Caco-2 (cell line): Measurements from ENCODE around the gene MRC2. TPM values are rescaled to one million over a fixed set of nuclear protein-coding genes. Genes with fewer than 3 reads are reported as not detected.
"Not testable (repeated sequence)": the region's sequence is repeated elsewhere in the genome, so short reads cannot be mapped to it uniquely, and the experiment has no call there.

Experiments used
- BruUV-seq: library from RNA; stranded (reverse); fragments of 400-500 nt; replicated peaks from 2 replicates; lab custom pipeline; 2021; lab: Mats Ljungman, UMichigan
- CTCF ChIA-PET: fragments of 300-600 bp; sonication (Branson Sonifier 250); formaldehyde crosslinking; loops from one replicate; lab custom pipeline; 2022; ENCODE audit warnings: antibody characterized with exemption; lab: Charles Lee
- POLR2A ChIA-PET: fragments of 300-600 bp; sonication (Branson Sonifier 250); formaldehyde crosslinking; loops from one replicate; lab custom pipeline; 2022; ENCODE audit warnings: antibody characterized with exemption; lab: Charles Lee
- DNase-seq, 2 experiments: peaks; one replicate each; pipeline versions ENCODE4 v3.0.0 to v3.0.0-alpha.2; 2020 to 2022
- H3K27me3 ChIP-seq: replicated peaks from 2 replicates; pipeline ENCODE4 v1.6.0; 2011; ENCODE audit warnings: low read length; ENCODE audit not compliant: control insufficient read depth, insufficient read depth
- H3K36me3 ChIP-seq: 2 replicates; pipeline ENCODE4 v1.5.1; 2011; ENCODE audit warnings: low read length; ENCODE audit not compliant: control insufficient read depth, insufficient read depth
- H3K4me1 ChIP-seq: fragments of 250-450 bp; sonication (Bioruptor Pico); 2 replicates; pipeline ENCODE4 v1.5.1; 2020; ENCODE audit warnings: mild to moderate bottlenecking
- H3K4me3 ChIP-seq: 2 replicates; pipeline ENCODE4 v1.5.1; 2011; ENCODE audit warnings: low read depth, mild to moderate bottlenecking, control low read depth, low read length
- H3K9me3 ChIP-seq: fragments of 250-450 bp; sonication (Bioruptor Pico); 2 replicates; pipeline ENCODE4 v1.5.1; 2020; ENCODE audit warnings: mild to moderate bottlenecking, moderate library complexity
- H3K27ac Mint-ChIP-seq: one replicate; pipeline ENCODE4 v1.8.0; 2022; ENCODE audit warnings: mixed read lengths; ENCODE audit not compliant: unreplicated experiment
- H3K27me3 Mint-ChIP-seq: one replicate; pipeline ENCODE4 v1.8.0; 2022; ENCODE audit warnings: mixed read lengths; ENCODE audit not compliant: insufficient read depth, unreplicated experiment
- H3K36me3 Mint-ChIP-seq: one replicate; pipeline ENCODE4 v1.8.0; 2022; ENCODE audit warnings: mild to moderate bottlenecking, mixed read lengths; ENCODE audit not compliant: insufficient read depth, unreplicated experiment
- H3K4me1 Mint-ChIP-seq: one replicate; pipeline ENCODE4 v1.8.0; 2022; ENCODE audit warnings: low read depth, mixed read lengths; ENCODE audit not compliant: unreplicated experiment
- H3K4me3 Mint-ChIP-seq: one replicate; pipeline ENCODE4 v1.8.0; 2022; ENCODE audit warnings: mild to moderate bottlenecking, moderate library complexity, mixed read lengths; ENCODE audit not compliant: unreplicated experiment
- H3K9me3 Mint-ChIP-seq: one replicate; pipeline ENCODE4 v1.8.0; 2022; ENCODE audit warnings: mixed read lengths; ENCODE audit not compliant: unreplicated experiment
- CTCF ChIP-seq, 2 experiments: fragments of 200-600 bp in 1 of 2; IDR thresholded peaks; 1 replicate in 1 of 2; 2 replicates in 1 of 2; pipeline versions ENCODE4 v1.5.1 to v1.8.0; 2011 to 2022; ENCODE audit warnings: antibody characterized with exemption in 1 of 2, control low read depth in 1 of 2, inconsistent platforms in 1 of 2, low read depth in 1 of 2, low read length in 1 of 2, mild to moderate bottlenecking in 1 of 2, moderate library complexity in 1 of 2; ENCODE audit not compliant: insufficient read depth in 1 of 2, severe bottlenecking in 1 of 2, unreplicated experiment in 1 of 2
- intact Hi-C: fragments of 100-400 bp; cut with micrococcal nuclease; formaldehyde crosslinking; loops from one replicate; pipeline ENCODE4 v1.10.0; 2022; ENCODE audit not compliant: unreplicated experiment
- total RNA-seq: library from RNA; stranded (reverse); gene quantifications from 2 replicates; pipeline ENCODE4 v1.2.3, GENCODE V29; 2022

MRC2 gene
- total RNA-seq, 1 experiment from 2014 or later = 7.0 TPM

DNA sequence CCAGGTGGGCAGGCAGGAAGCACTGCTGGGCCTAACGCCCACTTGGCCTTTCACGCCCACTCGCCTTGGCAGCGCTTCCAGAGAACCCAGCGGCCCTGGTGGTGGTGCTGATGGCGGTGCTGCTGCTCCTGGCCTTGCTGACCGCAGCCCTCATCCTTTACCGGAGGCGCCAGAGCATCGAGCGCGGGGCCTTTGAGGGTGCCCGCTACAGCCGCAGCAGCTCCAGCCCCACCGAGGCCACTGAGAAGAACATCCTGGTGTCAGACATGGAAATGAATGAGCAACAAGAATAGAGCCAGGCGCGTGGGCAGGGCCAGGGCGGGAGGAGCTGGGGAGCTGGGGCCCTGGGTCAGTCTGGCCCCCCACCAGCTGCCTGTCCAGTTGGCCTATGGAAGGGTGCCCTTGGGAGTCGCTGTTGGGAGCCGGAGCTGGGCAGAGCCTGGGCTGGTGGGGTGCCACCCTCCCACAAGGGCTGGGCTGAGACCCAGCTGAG is 64.7 kb downstream of the MRC2 start:
- H3K4me3 Mint-ChIP-seq = no peak overlapping the region
- H3K36me3 Mint-ChIP-seq = no peaks in the 10 kb centered on the region
- H3K9me3 Mint-ChIP-seq = no peaks in the 10 kb centered on the region
- intact Hi-C loops = no loop called here
- no peaks in the 10 kb centered on the region for H3K4me1 ChIP-seq
- CTCF ChIA-PET = interaction anchor here (0.6 to 0.7 kb wide), 3 partner anchors 12 to 49 kb away, joined by 3 to 4 read pairs (median 3); no protein-coding TSS in a partner anchor
- H3K27me3 ChIP-seq = no peaks in the 10 kb centered on the region
- H3K36me3 ChIP-seq = no peaks in the 10 kb centered on the region
- peaks cover 5% of the 10 kb centered on the region for H3K27me3 Mint-ChIP-seq
- BruUV-seq = no TSS peak
- no peaks in the 10 kb centered on the region for H3K9me3 ChIP-seq
- H3K4me3 ChIP-seq = no peak overlapping the region
- no peak overlapping the region for H3K27ac Mint-ChIP-seq
- DNase-seq = no peak
- H3K4me1 Mint-ChIP-seq = no peaks in the 10 kb centered on the region
- POLR2A ChIA-PET = no interaction called here
- no peak for TF ChIP-seq CTCF (IDR thresholded peaks at IDR 0.05; ENCODE audit: insufficient read depth in 1 of 2, low read depth in 1 of 2, low read length in 1 of 2, severe bottlenecking in 1 of 2, unreplicated experiment in 1 of 2)

- ChIA-PET CTCF (interaction anchor here (0.6 to 0.7 kb wide), 2 partner anchors 12 to 21 kb away, joined by 3 read pairs; no protein-coding TSS in a partner anchor), POLR2A (no interaction called here)
- H3K27ac Mint-ChIP-seq = no peak overlapping the region
- H3K4me3 Mint-ChIP-seq = no peak overlapping the region
- intact Hi-C loops = no loop called here
- peak; percentile 42 to 62 for TF ChIP-seq CTCF (IDR thresholded peaks at IDR 0.05; ENCODE audit: insufficient read depth in 1 of 2, low read depth in 1 of 2, low read length in 1 of 2, severe bottlenecking in 1 of 2, unreplicated experiment in 1 of 2)
- H3K4me1 ChIP-seq = no peaks in the 10 kb centered on the region
- no peak overlapping the region for H3K4me3 ChIP-seq
- H3K4me1 Mint-ChIP-seq = no peaks in the 10 kb centered on the region
- peaks cover 5% of the 10 kb centered on the region for H3K27me3 Mint-ChIP-seq
- H3K36me3 ChIP-seq = no peaks in the 10 kb centered on the region
- DNase-seq = peak; percentile 54 to 61
- no peaks in the 10 kb centered on the region for H3K36me3 Mint-ChIP-seq
- H3K9me3 ChIP-seq = no peaks in the 10 kb centered on the region
- no peaks in the 10 kb centered on the region for H3K9me3 Mint-ChIP-seq
- no peaks in the 10 kb centered on the region for H3K27me3 ChIP-seq
- BruUV-seq = no TSS peak
These were observed 65.4 kb downstream of the MRC2 start for GRCh38 chr17:62692721-62693431.

GRCh38 chr17:62693616-62694409 is 66.3 kb downstream of the MRC2 start:
- H3K27ac Mint-ChIP-seq = no peak overlapping the region
- no TSS peak for BruUV-seq

DNA sequence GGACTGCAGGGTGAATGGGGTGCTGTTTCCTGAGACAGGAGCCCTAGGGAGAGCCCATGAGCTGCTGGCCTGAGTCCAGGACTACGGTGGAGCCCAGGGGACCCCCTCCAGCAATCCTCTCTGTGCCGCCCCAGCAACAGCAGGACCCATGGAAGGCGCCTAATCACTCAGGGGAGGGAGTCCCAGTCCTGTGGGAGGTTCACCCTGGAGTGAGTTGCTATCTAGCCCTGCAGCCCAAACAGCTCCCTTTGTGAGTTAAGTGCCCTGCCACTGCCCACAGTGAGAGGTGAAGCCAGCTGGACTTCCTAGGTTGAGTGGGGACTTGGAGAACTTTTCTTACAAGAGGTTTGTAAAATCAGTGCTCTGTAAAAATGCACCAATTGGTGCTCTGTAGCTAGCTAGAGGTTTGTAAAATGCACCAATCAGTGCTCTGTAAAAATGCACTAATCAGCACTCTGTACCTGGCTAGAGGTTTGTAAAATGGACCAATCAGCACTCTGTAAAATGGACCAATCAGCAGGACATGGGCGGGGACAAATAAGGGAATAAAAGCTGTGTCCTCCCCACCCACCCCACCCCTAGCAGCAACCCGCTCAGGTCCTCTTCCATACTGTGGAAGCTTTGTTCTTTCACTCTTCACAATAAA is 67.7 kb downstream of the MRC2 start:
- H3K27me3 Mint-ChIP-seq, DNase-seq, H3K4me1 ChIP-seq, BruUV-seq, POLR2A ChIA-PET, H3K27ac Mint-ChIP-seq, H3K4me3 ChIP-seq, H3K9me3 ChIP-seq, H3K9me3 Mint-ChIP-seq, H3K4me3 Mint-ChIP-seq, H3K4me1 Mint-ChIP-seq, H3K36me3 ChIP-seq, H3K36me3 Mint-ChIP-seq, H3K27me3 ChIP-seq, intact Hi-C loops, CTCF ChIA-PET: not testable (repeated sequence)

More at GRCh38 chr17:62693616-62694409, 66.3 kb downstream of the MRC2 start:
- no peak for DNase-seq
- no peak overlapping the region for H3K4me3 ChIP-seq
- ChIA-PET POLR2A (no interaction called here), CTCF (no interaction called here)
- H3K36me3 ChIP-seq = no peaks in the 10 kb centered on the region
- H3K9me3 ChIP-seq = no peaks in the 10 kb centered on the region
- Mint-ChIP-seq H3K36me3 (no peaks in the 10 kb centered on the region), H3K27me3 (peaks cover 5% of the 10 kb centered on the region), H3K4me3 (no peak overlapping the region), H3K4me1 (no peaks in the 10 kb centered on the region), H3K9me3 (no peaks in the 10 kb centered on the region)
- no peaks in the 10 kb centered on the region for H3K27me3 ChIP-seq
- intact Hi-C loops = no loop called here
- TF ChIP-seq CTCF (IDR thresholded peaks at IDR 0.05; ENCODE audit: insufficient read depth in 1 of 2, low read depth in 1 of 2, low read length in 1 of 2, severe bottlenecking in 1 of 2, unreplicated experiment in 1 of 2) = no peak
- no peaks in the 10 kb centered on the region for H3K4me1 ChIP-seq
